PC-3 (cell line): Measurements from ENCODE around the gene ACKR3. TPM values are rescaled to one million over a fixed set of nuclear protein-coding genes. Genes with fewer than 3 reads are reported as not detected.

Experiments used
- ATAC-seq: fragments of 200-7000 bp; cut with Tn5 transposase; 2 replicates; pipeline ENCODE4 v1.9.1; 2020; ENCODE audit warnings: mild to moderate bottlenecking, moderate library complexity
- BruUV-seq: library from RNA; stranded (reverse); fragments of 400-500 nt; replicated peaks from 2 replicates; lab custom pipeline; 2021; lab: Mats Ljungman, UMichigan
- CTCF ChIA-PET: fragments of 300-600 bp; sonication (Branson Sonifier 250); formaldehyde crosslinking; loops from one replicate; lab custom pipeline; 2022; ENCODE audit warnings: antibody characterized with exemption; lab: Charles Lee
- POLR2A ChIA-PET: fragments of 300-600 bp; sonication (Branson Sonifier 250); formaldehyde crosslinking; loops from one replicate; lab custom pipeline; 2022; ENCODE audit warnings: antibody characterized with exemption; ENCODE audit not compliant: unreplicated experiment; lab: Charles Lee
- DNase-seq: peaks from one replicate; pipeline ENCODE4 v3.0.0-alpha.2; 2015
- H2AFZ ChIP-seq: fragments of 300-600 bp; sonication (generic); 2 replicates; pipeline ENCODE4 v1.6.0; 2016; ENCODE audit warnings: antibody characterized with exemption, low read length
- H3F3A ChIP-seq: fragments of 300-600 bp; sonication (generic); one replicate; pipeline ENCODE4 v1.6.0; 2017; ENCODE audit warnings: antibody characterized with exemption, low read length, control low read depth, mild to moderate bottlenecking; ENCODE audit not compliant: unreplicated experiment
- H3K27ac ChIP-seq: fragments of 300-600 bp; sonication (generic); 2 replicates; pipeline ENCODE4 v1.5.1; 2016; ENCODE audit warnings: mild to moderate bottlenecking, low read length
- H3K27me3 ChIP-seq: fragments of 300-600 bp; sonication (generic); 2 replicates; pipeline ENCODE4 v1.6.1; 2016; ENCODE audit warnings: low read length, mixed read lengths
- H3K36me3 ChIP-seq: fragments of 300-600 bp; sonication (generic); 2 replicates; pipeline ENCODE4 v1.6.1; 2016; ENCODE audit warnings: low read depth, mixed run types, low read length, mixed read lengths
- H3K4me1 ChIP-seq: fragments of 300-600 bp; sonication (generic); 2 replicates; pipeline ENCODE4 v1.5.1; 2016; ENCODE audit warnings: low read length; ENCODE audit not compliant: insufficient read depth
- H3K4me2 ChIP-seq: fragments of 300-600 bp; sonication (generic); 2 replicates; pipeline ENCODE4 v1.6.0; 2016; ENCODE audit warnings: low read length
- H3K4me3 ChIP-seq: fragments of 300-600 bp; sonication (generic); 2 replicates; pipeline ENCODE4 v1.5.1; 2016; ENCODE audit warnings: mild to moderate bottlenecking, low read length, mixed read lengths
- H3K79me2 ChIP-seq: fragments of 300-600 bp; sonication (generic); 2 replicates; pipeline ENCODE4 v1.6.1; 2017; ENCODE audit warnings: low read length, mixed read lengths
- H3K9ac ChIP-seq: fragments of 300-600 bp; sonication (generic); 2 replicates; pipeline ENCODE4 v1.6.0; 2016; ENCODE audit warnings: mild to moderate bottlenecking, low read length
- H3K9me2 ChIP-seq: fragments of 300-600 bp; sonication (generic); replicated peaks from 2 replicates; pipeline ENCODE4 v1.6.1; 2016; ENCODE audit warnings: mixed run types, low read length, mixed read lengths
- H3K9me3 ChIP-seq: fragments of 300-600 bp; sonication (generic); 2 replicates; pipeline ENCODE4 v1.6.1; 2016; ENCODE audit warnings: low read length, mixed read lengths
- H4K20me1 ChIP-seq: fragments of 300-600 bp; sonication (generic); 2 replicates; pipeline ENCODE4 v1.6.1; 2016; ENCODE audit warnings: low read length, mixed read lengths
- EZH2 ChIP-seq: fragments of 300-600 bp; sonication (generic); IDR thresholded peaks from one replicate; pipeline ENCODE4 v1.6.1; 2017; ENCODE audit warnings: antibody characterized with exemption, mild to moderate bottlenecking, low read length; ENCODE audit not compliant: unreplicated experiment
- EZH2phosphoT487 ChIP-seq: fragments of 300-600 bp; sonication (generic); IDR thresholded peaks from 2 replicates; pipeline ENCODE4 v1.6.1; 2018; ENCODE audit warnings: mild to moderate bottlenecking, antibody characterized with exemption, low read length, borderline replicate concordance
- intact Hi-C: fragments of 100-400 bp; cut with micrococcal nuclease; formaldehyde crosslinking; loops from 2 replicates; pipeline ENCODE4 v1.9.0; 2023
- total RNA-seq: library from RNA; depleted of rRNA; stranded (reverse); fragments of >200 nt; gene quantifications from 2 replicates; pipeline ENCODE4 v1.2.3, GENCODE V29; 2014
- TF ChIP-seq, protein P1 (sequence below): fragments of 300-600 bp; sonication (generic); conservative IDR thresholded peaks from 2 replicates; pipeline ENCODE4 v1.5.1; 2017; ENCODE audit warnings: antibody characterized with exemption, low read depth, mild to moderate bottlenecking, low read length

Gene ACKR3
- total RNA-seq, 1 experiment from 2014 or later = 3.1 TPM

DNA sequence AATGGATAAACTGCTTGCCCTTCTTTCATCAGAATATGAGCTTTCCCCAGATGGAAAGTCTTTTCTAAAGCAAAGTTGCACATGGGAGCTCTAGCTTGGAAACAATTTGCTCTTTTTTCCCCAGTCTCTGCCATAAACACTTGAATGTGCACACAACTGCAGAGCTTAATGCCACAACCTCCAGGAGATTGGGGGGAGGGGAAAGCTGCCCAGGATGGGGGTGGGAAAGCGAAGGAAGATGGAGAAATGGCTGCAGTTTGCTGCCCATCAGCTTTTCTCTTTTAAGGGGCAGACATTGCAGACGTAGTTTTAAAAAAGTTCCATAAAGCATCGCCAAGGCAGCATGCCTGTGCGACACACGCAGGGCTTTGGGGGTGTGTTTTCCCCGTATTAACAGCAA lies 1.5 kb downstream of the ACKR3 start:
- Histone ChIP-seq H3K4me3 (peak overlapping the region; percentile 70; the same call in 1 of the 2 replicates), H3K79me2 (no peaks in the 10 kb centered on the region), H3K9ac (no peak overlapping the region)

DNA sequence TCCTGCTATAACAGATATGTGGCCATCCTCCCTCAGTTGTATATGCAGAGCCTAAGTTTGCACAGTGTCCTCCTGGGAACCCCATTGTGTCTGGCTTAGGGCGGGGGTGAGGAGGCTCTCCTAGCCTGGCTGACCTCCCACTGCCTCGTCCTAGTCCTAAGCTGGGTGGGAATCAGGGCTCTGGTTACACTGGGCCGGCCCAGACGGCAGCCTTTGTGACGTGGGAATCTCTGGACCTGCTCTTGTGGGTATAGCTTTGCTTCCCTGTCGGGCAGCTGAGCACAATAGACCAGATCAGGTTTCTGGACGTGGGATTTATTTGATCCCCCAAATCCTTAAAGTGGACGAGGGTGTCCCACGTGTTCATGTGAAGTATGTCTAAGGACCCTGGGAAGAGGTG lies 2.9 kb downstream of the ACKR3 start:
- DNase-seq = no peak
- Histone ChIP-seq H3K9me2 (no peaks in the 10 kb centered on the region), H3K9me3 (no peaks in the 10 kb centered on the region), H4K20me1 (no peaks in the 10 kb centered on the region), H3K36me3 (no peaks in the 10 kb centered on the region), H2AFZ (no peak overlapping the region), H3K4me1 (peaks cover 21% of the 10 kb centered on the region; the same call in 1 of the 2 replicates), H3K4me3 (no peak overlapping the region), H3K4me2 (no peak overlapping the region), H3F3A (no peaks in the 10 kb centered on the region), H3K27me3 (no peaks in the 10 kb centered on the region), H3K79me2 (no peaks in the 10 kb centered on the region), H3K27ac (no peak overlapping the region), H3K9ac (no peak overlapping the region)
- ChIA-PET CTCF (no interaction called here), POLR2A (no interaction called here)
- no peak for TF ChIP-seq EZH2phosphoT487
- TF ChIP-seq EZH2 = no peak
- TF ChIP-seq, protein P1, sequence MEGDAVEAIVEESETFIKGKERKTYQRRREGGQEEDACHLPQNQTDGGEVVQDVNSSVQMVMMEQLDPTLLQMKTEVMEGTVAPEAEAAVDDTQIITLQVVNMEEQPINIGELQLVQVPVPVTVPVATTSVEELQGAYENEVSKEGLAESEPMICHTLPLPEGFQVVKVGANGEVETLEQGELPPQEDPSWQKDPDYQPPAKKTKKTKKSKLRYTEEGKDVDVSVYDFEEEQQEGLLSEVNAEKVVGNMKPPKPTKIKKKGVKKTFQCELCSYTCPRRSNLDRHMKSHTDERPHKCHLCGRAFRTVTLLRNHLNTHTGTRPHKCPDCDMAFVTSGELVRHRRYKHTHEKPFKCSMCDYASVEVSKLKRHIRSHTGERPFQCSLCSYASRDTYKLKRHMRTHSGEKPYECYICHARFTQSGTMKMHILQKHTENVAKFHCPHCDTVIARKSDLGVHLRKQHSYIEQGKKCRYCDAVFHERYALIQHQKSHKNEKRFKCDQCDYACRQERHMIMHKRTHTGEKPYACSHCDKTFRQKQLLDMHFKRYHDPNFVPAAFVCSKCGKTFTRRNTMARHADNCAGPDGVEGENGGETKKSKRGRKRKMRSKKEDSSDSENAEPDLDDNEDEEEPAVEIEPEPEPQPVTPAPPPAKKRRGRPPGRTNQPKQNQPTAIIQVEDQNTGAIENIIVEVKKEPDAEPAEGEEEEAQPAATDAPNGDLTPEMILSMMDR = no peak
- no TSS peak for BruUV-seq
- ATAC-seq = no peak
- intact Hi-C loops = no loop called here

More for the DNA sequence above, 1.5 kb downstream of the ACKR3 start:
- peaks cover 21% of the 10 kb centered on the region; the same call in 1 of the 2 replicates for H3K4me1 ChIP-seq
- no peak overlapping the region for H2AFZ ChIP-seq
- no peaks in the 10 kb centered on the region for H4K20me1 ChIP-seq
- no peaks in the 10 kb centered on the region for H3K9me2 ChIP-seq
- no peak for ATAC-seq
- no peaks in the 10 kb centered on the region for H3K36me3 ChIP-seq
- CTCF ChIA-PET = no interaction called here
- TF ChIP-seq EZH2 (no peak), EZH2phosphoT487 (no peak)
- TF ChIP-seq, protein P1 = no peak
- no peaks in the 10 kb centered on the region for H3F3A ChIP-seq
- H3K27me3 ChIP-seq = no peaks in the 10 kb centered on the region
- H3K9me3 ChIP-seq = no peaks in the 10 kb centered on the region
- intact Hi-C loops = no loop called here
- DNase-seq = no peak
- POLR2A ChIA-PET = no interaction called here
- peak overlapping the region; percentile 89 for H3K4me2 ChIP-seq
- H3K27ac ChIP-seq = no peak overlapping the region
- BruUV-seq = no TSS peak

DNA sequence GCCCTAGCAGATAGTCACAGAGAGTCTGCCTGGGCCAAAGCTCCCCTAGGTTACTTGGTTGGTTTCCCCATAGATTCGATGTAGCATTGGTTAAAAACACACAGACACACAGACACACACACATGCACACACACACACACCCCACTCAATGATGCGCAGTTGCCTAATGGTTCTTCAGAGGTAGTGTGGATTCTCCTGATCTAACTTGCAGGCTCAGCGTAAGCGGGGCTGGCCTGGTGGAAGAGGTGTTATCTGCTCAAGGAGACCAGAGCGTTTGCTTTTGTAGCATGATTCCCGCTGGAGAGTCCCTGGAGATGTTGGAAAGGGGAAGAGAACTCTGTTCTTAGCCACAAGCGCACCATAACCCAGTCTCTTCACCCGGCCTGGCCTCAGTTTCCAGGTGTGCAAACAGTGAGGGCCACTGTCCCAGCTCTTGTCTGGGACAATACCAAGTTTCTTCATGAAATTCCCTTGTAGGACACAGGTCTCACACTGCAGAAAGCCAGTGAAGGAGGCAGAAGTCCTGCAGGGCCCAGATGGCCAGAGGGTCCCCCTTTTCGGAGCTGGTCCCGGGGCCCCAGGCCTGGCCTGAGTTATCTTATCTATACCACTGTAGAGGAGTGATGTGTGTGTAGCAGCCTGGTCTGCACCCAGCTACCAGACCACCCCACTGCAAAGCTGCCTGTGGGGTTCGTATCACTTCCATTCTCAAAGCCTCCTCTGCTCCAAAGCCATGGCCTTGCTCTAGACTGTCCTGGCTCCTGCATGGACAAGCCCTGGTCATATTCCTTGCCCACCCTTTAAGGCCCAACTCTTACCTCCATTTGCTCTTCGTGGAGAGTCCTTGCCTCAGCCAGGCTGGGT lies 3.7 kb downstream of the ACKR3 start:
- Histone ChIP-seq H3K4me3 (no peak overlapping the region), H4K20me1 (no peaks in the 10 kb centered on the region), H3K9ac (no peak overlapping the region), H3K4me1 (peaks cover 21% of the 10 kb centered on the region; the same call in 1 of the 2 replicates), H2AFZ (no peak overlapping the region), H3K9me3 (no peaks in the 10 kb centered on the region), H3K27me3 (no peaks in the 10 kb centered on the region), H3K27ac (no peak overlapping the region), H3K79me2 (no peaks in the 10 kb centered on the region), H3F3A (no peaks in the 10 kb centered on the region), H3K4me2 (no peak overlapping the region), H3K36me3 (no peaks in the 10 kb centered on the region), H3K9me2 (no peaks in the 10 kb centered on the region)
- intact Hi-C loops = no loop called here
- DNase-seq = no peak
- ATAC-seq = no peak
- POLR2A ChIA-PET = no interaction called here
- TF ChIP-seq EZH2phosphoT487 (no peak), EZH2 (no peak)
- TF ChIP-seq, protein P1 = no peak
- BruUV-seq = no TSS peak
- CTCF ChIA-PET = no interaction called here
